ENCODE measurements around the gene MACROD2.

MACROD2 gene

GRCh38 chr20:14589383-14589782 lies 594.1 kb downstream of the MACROD2 start:
- no peak for TF ChIP-seq CTCF (IDR thresholded peaks at IDR 0.05)
- no peaks in the 10 kb centered on the region for H3K27me3 ChIP-seq
- no peaks in the 10 kb centered on the region for H3K9me3 ChIP-seq
- H3K27ac ChIP-seq: no peak overlapping the region
- no peak overlapping the region for H3K4me3 ChIP-seq (ENCODE audit: low read depth in 1 of 2, low read length in 1 of 2)
- no peaks in the 10 kb centered on the region for H3K36me3 ChIP-seq
- H3K4me1 ChIP-seq (ENCODE audit: control insufficient read depth in 1 of 2, insufficient read depth in 1 of 2, low read depth in 1 of 2, low read length in 1 of 2): no peaks in the 10 kb centered on the region

GRCh38 chr20:14595051-14595450 lies 599.7 kb downstream of the MACROD2 start:
- no peaks in the 10 kb centered on the region for H3K27me3 ChIP-seq
- no peaks in the 10 kb centered on the region for H3K4me1 ChIP-seq (ENCODE audit: control insufficient read depth in 1 of 2, insufficient read depth in 1 of 2, low read depth in 1 of 2, low read length in 1 of 2)
- H3K27ac ChIP-seq: no peak overlapping the region
- H3K36me3 ChIP-seq: no peaks in the 10 kb centered on the region
- H3K9me3 ChIP-seq: no peaks in the 10 kb centered on the region
- TF ChIP-seq CTCF (IDR thresholded peaks at IDR 0.05): no peak
- H3K4me3 ChIP-seq (ENCODE audit: low read depth in 1 of 2, low read length in 1 of 2): no peak overlapping the region

GRCh38 chr20:14597206-14597715 lies 601.9 kb downstream of the MACROD2 start:
- no peak overlapping the region for H3K27ac ChIP-seq
- no peak overlapping the region for H3K4me3 ChIP-seq (ENCODE audit: low read depth in 1 of 2, low read length in 1 of 2)
- no peaks in the 10 kb centered on the region for H3K9me3 ChIP-seq
- no peaks in the 10 kb centered on the region for H3K27me3 ChIP-seq
- no peak for TF ChIP-seq CTCF (IDR thresholded peaks at IDR 0.05)
- H3K4me1 ChIP-seq (ENCODE audit: control insufficient read depth in 1 of 2, insufficient read depth in 1 of 2, low read depth in 1 of 2, low read length in 1 of 2): no peaks in the 10 kb centered on the region
- H3K36me3 ChIP-seq: no peaks in the 10 kb centered on the region

- no peaks in the 10 kb centered on the region for H3K36me3 ChIP-seq
- no peaks in the 10 kb centered on the region for H3K27me3 ChIP-seq
- H3K27ac ChIP-seq: no peak overlapping the region
- H3K9me3 ChIP-seq: no peaks in the 10 kb centered on the region
- no peak for TF ChIP-seq CTCF (IDR thresholded peaks at IDR 0.05)
- no peaks in the 10 kb centered on the region for H3K4me1 ChIP-seq (ENCODE audit: control insufficient read depth in 1 of 2, insufficient read depth in 1 of 2, low read depth in 1 of 2, low read length in 1 of 2)
- H3K4me3 ChIP-seq (ENCODE audit: low read depth in 1 of 2, low read length in 1 of 2): no peak overlapping the region
Measured at GRCh38 chr20:14599613-14600012, 604.3 kb downstream of the MACROD2 start.

GRCh38 chr20:14600527-14600926 lies 605.2 kb downstream of the MACROD2 start:
- TF ChIP-seq CTCF (IDR thresholded peaks at IDR 0.05): no peak
- H3K4me1 ChIP-seq (ENCODE audit: control insufficient read depth in 1 of 2, insufficient read depth in 1 of 2, low read depth in 1 of 2, low read length in 1 of 2): no peaks in the 10 kb centered on the region
- no peak overlapping the region for H3K4me3 ChIP-seq (ENCODE audit: low read depth in 1 of 2, low read length in 1 of 2)
- no peaks in the 10 kb centered on the region for H3K27me3 ChIP-seq
- H3K9me3 ChIP-seq: no peaks in the 10 kb centered on the region
- no peak overlapping the region for H3K27ac ChIP-seq
- H3K36me3 ChIP-seq: no peaks in the 10 kb centered on the region

GRCh38 chr20:14604143-14604542 lies 608.8 kb downstream of the MACROD2 start:
- no peak for TF ChIP-seq CTCF (IDR thresholded peaks at IDR 0.05)
- Histone ChIP-seq H3K36me3 (no peaks in the 10 kb centered on the region), H3K9me3 (no peaks in the 10 kb centered on the region), H3K4me3 (ENCODE audit: low read depth in 1 of 2, low read length in 1 of 2) (no peak overlapping the region), H3K27me3 (no peaks in the 10 kb centered on the region), H3K27ac (no peak overlapping the region), H3K4me1 (ENCODE audit: control insufficient read depth in 1 of 2, insufficient read depth in 1 of 2, low read depth in 1 of 2, low read length in 1 of 2) (no peaks in the 10 kb centered on the region)
